HG03064 (cell line): Measurements from ENCODE around the gene SH3GLB2.
"Not testable (repeated sequence)": the region's sequence is repeated elsewhere in the genome, so short reads cannot be mapped to it uniquely, and the experiment has no call there.

Experiments used
- ATAC-seq: cut with Tn5 transposase; IDR thresholded peaks from one replicate; pipeline ENCODE4 v1.9.1; 2021; ENCODE audit warnings: low read depth; ENCODE audit not compliant: unreplicated experiment

Gene SH3GLB2

DNA sequence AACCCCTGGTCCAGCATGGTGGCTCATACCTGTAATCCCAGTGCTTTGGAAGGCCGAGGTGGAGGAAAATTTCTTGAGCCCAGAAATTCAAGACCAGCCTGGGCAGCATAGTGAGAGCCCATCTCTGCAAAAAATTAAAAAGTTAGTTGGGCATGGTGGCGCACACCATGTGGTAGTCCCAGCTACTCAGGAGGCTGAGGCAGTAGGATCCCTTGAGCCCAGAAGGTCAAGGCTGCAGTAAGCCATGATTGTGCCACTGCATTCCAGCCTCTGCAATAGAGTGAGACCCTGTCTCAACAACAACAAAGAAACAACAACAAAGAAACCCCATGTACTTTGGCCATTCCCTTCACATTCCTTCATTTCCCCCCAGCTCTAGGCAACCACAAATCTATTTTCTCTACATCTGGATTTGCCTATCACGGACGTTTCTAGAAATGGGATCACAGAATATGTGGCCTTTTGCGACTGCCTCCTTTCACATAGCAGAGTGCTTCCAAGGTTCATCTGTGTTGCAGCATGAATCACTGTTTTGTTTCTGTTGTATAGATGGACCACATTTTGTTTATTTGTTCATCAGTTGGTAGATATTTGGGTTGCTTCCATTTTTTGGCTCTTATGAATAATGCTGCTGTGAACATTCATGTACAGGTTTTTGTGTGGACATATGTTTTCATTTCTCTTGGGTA, 26.2 kb upstream of the SH3GLB2 start:
- no peak for ATAC-seq

DNA sequence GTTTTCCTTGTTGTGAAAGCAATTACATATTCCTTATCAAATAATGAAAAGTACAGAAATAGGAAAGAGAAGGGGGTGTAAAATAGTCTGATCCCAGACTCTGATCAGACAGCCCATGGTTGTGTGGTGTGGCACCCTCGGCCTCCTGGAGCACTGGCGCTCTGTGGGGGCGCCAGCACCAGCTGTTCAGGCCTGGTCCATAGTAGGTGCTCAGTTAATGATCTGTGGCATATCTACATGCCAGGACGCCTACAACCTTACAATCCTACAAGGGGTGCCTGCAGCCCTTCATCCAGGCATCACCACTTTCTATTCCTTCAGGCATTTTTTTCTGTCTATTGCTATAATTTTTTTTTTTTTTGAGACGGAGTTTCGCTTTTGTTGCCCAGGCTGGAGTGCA, 24.9 kb upstream of the SH3GLB2 start:
- no peak for ATAC-seq

DNA sequence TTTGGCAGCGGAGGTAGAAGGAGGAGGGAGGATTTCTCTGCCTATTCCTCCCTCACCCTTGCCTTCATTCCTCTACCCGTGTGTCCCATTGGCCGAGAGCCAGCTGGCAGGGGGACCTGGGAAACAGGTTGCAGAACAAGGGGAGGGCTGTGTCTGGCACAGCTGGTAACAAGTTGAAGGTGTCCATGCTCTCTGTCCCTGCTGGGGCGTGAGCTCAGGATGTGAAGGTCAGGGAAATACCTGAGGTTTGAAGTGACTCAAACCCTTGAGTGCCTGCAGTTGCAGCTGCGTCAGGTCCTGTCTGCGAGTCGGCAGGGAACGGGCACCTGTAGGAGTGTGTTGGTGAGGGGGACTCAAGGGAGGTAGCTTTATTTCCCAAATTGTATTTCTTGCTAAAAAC, 24.5 kb upstream of the SH3GLB2 start:
- ATAC-seq = no peak

DNA sequence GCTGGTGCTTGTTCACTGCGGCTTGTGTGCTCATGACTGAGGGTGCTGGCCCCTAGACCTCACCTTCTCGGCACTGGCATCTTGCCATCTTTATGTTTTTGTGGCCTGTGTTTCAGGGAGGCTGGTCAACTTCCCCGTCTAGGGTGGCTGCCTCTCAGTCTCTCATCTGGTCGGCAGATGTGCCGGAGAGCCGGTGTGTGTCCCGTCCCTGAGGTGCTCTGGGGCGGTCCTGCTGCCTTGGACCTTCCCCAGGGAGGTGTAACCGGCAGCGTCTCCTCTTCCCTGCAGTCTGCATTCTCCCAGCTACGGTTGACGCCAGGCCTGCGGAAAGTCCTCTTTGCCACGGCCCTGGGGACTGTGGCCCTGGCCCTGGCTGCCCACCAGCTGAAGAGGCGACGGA, 13.9 kb upstream of the SH3GLB2 start:
- ATAC-seq = no peak

DNA sequence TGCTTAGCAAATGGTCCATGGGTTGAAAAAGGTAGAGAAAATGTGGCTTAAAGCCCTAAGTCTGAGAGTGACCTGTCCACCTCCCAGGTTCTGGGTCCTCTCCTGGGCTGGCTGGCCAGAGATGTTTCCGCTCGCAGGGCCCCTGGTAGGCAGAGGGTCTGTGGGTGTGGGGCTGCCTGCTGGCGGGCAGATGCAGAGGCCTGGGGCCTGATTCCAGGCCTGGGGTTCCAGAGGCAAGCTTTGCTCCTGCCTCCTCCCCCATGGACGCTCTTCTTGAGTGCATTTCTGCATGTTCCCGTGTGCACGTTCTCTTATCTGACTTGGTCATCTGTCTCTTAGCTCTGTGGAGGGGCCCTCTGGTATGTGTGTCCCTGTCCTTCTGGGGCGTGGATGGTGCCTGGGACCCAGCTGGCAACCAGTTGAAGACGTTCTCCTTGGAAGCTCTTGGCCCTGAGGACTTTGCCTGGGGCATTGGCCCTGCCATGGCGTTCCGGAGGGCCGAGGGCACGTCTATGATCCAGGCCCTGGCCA, 12.0 kb upstream of the SH3GLB2 start:
- ATAC-seq = no peak

DNA sequence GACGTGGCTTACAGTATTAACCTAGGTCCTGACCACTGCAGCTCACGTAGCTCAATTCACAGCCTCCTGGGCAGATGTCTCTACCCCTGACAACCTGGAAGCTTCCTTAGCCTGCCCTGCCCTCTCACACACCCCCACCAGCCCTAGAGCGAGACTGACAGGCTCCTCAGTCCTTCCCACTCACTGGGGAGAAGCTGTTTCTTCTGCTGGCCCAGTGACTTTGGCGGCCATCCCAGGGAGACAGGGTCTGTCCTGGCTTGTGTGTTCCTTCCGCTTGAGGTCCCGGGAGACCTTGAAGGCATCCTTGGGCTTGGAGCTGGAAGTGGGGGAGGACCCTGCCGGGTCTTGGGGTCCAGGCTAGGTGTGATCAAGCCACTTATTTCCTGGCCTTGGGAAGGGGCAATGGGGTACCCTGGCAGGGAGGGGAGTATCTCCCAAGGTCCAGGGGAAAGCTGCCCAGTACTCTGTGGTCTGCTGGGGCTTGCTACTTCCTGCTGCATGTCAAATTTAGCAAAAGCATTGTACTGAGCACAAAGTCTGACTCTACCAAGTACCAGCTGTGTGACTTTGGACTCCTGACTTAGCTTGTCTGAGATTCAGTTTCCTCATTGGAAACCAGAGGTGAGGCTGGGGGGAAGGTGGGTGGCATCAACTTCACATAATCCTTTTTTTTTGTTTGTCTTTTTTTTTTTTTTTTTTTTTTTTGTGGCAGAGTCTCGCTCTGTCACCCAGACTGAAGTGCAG, 10.2 kb upstream of the SH3GLB2 start:
- no peak for ATAC-seq

DNA sequence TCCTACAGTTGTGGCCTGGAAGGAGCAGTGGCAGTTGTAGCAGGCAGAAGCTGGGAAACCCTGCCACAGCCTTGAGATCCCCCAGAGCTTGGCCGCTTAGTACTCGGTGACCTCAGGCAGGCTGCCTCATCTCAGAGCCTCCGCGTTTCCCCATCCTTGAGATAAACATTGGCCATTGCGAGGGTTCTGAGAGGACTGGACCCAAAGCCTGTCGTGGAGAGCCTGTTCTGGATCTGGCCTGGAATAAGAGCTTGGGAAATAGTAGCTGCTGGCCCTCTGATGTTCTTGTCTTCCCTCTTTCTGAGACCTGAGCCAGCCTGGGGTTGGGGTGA, 9.6 kb upstream of the SH3GLB2 start:
- ATAC-seq = no peak

DNA sequence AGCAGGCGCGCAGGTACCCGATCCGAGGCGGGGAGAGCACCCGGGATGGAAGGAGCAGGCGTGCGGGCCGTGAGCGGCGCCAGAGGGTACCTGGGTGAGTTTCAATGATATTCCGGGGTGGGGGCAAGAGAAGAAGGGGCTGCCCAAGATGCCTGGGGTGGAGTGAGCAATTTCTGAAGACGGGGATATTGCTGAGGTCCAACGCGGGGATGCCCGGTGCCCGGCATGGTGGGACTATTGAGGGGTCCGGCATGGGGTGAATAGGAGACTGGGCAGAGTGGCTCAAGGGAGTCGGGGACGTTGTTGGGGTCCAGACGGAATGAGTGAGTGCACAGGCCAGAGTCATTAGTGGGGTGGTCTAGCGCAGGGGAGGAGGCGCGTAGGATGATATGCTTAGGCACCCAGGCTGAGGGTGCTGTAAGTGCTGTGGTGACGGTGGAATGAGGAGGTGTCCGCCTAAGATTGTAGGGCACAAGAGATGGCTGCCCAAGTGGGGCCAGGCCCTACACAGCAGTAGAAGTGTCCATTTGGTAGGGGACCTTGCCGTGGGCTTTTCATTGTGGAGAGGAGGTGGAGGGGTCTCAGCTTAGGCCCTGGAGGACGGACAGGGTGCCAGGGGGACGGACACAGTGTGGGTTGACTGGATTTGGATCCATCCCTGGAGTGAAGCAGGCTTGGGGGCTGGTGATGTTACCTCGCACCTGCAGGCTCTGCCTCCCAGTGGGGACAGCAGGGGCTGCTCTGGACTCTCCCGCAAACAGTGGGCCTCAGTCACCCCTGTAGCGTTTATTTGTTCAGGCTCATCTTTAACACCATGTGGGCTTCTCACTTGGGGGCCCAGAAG, 9.0 kb upstream of the SH3GLB2 start:
- ATAC-seq = no peak

DNA sequence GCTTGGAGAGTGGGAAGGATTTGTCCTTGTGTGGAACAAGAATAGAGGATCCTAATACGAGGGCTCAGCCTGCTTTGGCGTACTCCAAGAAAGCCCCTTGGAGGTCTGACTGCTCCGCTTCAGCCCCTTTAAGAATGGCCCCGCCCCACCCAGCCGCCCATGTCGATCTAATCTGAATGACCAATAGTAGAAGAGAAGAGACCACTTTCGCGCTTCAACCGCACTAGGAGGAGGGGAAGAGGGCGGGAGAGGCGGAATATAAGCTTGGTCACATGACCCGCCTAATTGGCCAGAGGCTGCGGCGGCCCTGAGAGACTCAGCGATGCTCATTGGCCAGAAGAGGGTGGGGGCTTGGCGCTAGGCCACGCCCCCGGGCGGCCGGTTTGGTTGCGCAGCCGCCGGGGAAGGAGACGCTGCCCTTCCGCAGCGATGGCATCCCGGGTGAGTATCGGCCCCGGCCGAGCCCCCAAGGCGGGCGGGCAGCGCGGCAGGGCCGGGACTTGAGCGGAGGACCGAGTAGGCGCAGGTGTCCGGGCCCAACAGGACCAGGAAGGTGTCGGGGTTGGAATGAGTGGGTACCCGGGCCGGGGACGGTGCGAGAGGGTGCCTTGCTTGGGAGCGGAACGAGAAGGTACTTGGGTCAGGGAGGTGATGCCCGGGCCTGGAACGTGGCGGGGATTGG, 8.3 kb upstream of the SH3GLB2 start, which contains the start of gene MIGA2:
MIGA2 (plus strand) TSS at position 386 of the 682 bp plus-strand sequence. CDS start 3,969 bp downstream, outside the sequence.
- peak; percentile 92 for ATAC-seq

DNA sequence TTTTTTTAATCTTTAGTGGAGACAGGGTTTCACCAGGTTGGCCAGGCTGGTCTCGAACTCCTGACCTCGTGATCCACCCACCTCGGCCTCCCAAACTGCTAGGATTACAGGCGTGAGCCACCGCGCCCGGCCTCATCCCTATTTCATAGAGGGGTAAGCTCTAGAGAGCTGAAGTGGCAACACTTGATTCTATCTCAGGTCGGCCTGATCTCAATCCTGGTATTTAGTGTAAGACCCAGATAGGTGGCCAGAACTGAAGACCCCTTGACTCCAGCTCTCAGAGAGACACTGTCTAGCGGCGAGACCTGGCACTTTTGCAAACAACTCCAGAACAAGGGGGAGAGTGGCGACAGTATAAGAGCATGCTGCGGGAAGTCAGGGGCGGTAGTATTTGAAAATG, 7.7 kb upstream of the SH3GLB2 start:
- not testable (repeated sequence) for ATAC-seq

DNA sequence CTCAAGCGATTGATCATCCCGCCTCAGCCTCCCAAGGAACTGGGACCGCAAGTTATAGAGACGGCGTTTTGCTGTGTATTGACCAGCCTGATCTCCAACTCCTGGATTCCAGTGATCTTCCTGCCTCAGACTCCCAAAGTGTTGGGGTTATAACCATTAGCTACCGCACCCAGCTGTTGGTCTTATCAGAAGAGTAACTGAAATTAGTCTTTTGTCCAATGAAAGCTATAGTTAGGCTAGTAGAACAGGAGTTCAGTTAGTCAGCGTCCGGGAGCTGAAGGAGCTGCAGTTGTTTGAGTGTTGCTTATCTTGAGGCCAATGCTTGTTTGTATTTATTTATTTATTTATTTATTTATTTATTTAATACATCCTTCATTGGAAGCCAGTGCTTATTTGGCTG, 5.1 kb upstream of the SH3GLB2 start:
- no peak for ATAC-seq

DNA sequence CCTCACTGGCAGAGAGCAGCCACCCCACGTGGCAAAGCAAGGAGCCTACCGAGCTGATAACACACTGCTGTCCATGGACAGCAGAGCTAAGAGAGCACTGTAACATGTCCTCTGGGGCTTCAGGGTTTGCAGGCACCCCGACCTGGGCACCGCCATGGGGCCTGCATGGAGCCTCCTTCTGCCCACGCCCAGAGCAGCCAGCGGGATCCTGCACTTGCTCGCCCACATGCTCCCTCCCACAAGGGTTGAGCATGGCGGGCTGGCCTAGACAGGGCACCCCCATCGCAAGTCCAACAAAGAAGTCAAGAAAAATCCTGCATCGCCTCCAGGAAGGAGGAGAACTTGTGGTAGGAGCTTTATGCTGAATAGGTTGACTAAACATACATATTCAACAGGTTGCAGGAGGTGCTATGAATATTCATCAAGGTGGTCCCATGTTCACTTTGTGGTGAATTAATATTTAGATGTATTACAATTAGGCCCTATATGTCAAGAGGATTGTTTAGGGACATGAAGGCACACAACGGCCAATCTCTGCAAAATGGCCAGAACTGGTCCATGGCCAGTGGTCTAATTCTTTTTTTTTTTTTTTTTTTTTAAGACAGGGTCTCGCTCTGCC, 4.5 kb upstream of the SH3GLB2 start:
- ATAC-seq = no peak

DNA sequence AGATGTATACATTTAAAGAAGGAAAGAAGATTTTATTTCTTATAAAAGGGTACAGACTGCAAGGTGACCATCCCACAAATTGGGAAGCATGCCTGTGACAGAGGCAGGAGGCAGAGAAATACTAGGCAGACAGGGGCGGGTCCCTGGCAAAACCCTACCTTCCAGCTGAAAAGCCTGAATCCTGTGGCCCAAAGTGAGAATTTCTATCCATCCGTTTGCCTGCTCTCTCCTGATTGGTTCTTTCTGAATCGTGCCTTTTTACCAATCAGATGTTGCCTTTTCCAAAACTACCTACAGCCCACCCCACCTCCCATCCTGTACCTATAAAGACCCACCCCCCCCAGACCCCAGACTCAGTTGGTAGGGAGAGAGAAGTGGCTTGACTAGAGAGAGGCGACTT, 3.4 kb upstream of the SH3GLB2 start:
- ATAC-seq = no peak

DNA sequence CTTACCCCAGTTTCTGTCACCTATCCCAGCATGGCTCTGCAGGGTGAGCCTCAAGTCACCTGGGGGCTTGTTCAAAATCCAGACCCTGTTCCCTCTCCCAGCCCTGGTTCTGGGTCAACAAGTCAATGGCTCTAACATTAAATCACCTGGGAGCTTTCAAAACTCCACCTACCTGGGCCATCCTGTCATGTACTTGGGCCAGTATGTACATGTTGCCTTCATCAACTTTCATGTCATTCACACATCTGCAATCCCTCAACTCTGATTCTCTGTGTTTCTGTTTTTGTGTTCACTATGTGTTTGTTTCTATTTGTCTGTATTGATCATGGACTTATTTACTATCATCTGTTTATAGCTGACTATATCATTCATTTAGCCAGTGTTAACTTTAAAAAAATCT, 2.1 kb upstream of the SH3GLB2 start:
- ATAC-seq = no peak

DNA sequence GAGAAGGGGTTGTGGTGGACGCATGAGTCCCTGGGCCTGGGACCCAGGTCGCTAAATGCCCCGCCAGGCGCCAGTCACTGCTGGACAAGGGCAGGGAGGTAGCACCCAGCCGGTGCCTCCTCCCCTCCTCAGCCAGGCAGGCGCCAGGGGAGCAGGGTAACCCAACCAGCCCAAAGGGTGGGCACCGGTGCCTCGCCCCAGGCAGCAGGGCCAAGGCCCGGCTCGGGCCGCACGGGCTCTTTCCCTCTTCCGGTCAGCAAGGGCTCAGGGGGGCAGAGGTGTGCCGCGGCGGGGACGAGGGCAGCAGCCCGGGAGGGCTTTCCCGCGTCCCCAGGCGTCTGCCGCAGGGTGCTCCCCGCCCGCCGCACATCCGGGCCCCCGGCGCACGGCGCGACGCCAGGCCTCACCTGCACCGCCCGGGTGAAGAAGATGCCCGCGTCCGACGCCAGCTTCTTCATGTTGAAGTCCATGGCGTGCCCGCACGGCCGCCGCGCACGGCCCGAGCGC, 393 bp downstream of the SH3GLB2 start:
- peak; percentile 22 for ATAC-seq

DNA sequence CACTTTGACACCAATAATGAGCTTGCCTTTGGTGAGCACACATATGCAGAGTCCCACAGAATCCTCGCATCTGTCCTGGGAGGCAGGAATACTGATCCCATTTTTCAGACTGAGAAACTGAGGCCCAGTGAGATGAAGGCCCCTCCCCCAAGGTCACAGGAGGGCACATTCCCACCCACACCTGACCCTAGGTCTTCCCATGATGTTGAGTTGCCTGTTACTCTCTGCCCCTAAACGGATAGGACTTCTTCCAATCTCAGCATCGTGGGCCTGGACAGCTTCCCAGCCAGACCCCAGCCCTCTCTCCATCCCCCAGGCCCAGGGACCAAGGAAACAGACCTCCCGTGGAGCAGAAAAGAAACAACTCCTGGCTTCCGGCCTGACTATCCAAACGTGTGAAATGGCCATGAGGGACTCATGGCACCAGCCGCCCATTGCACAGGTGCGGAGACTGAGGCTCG, 877 bp downstream of the SH3GLB2 start:
- no peak for ATAC-seq

DNA sequence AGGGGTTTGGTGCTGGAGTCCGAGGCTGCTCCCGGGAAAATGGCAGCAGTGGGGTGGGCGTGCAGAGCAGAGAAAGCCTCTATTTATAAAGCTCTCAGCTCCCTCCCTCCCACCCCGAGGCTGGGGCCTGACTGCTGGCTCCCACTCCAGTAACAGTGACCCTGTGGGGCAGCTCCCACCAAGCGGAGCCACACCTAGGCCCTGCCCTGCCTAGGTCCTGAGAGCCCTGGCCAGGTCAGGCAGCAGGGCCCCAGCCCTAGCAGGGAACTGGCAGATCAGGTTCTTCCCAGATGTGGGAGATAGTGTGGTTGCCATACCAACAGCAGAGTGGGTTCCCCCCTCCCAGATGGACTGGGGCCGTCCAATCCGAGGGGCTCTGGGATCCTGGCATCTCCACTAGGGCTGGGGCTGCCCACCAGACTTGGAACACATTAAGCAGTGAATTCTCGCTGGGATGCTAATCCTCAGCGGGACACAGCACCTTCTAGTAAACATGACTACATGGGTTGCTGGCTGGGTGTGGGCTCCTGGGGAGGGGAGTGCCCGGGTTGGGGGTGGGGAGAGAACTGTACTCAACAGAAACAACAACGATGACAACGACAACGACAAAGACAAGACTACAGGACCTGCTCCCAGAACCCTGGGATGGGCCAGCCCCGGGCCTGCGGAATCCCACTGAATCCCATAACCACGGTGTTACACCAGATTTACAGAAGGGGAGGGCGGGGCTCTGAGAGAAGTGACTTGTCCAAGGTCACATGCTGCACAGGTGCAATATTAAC, 1.5 kb downstream of the SH3GLB2 start:
- no peak for ATAC-seq

DNA sequence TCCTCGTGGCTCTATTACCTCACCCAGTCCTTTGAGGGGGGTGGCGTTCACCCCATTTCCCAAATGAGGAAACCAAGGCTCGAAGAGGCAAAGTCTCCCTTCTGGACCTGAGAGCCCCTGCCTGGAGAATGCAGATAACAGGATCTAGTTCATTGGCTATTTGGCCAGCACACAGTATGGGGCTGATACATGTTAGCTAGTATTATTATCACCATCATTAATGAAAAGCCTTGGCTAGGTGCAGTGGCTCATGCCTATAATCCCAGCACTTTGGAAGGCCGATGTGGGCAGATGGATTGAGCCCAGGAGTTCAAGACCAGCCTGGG, 4.3 kb downstream of the SH3GLB2 start:
- ATAC-seq = no peak
